Thyroid gland (tissue), 4 donors: Measurements from ENCODE around the gene MYDGF.

Source experiments
- CTCF ChIP-seq, 6 experiments: fragments of 200-600 bp in 3 of 6; fragments of 450-650 bp in 3 of 6; sonication (generic) in 3 of 6; IDR thresholded peaks; one replicate each; pipeline ENCODE4 v1.5.1; 2016 to 2019; ENCODE audit warnings: antibody characterized with exemption in 6 of 6, mild to moderate bottlenecking in 2 of 6, inconsistent platforms in 1 of 6, moderate library complexity in 1 of 6
- POLR2A ChIP-seq, 2 donors: fragments of 450-650 bp; IDR thresholded peaks; one replicate each; pipeline ENCODE4 v1.6.1; 2017; ENCODE audit warnings: antibody characterized with exemption in 2 of 2, mild to moderate bottlenecking in 2 of 2, moderate library complexity in 1 of 2

DNA sequence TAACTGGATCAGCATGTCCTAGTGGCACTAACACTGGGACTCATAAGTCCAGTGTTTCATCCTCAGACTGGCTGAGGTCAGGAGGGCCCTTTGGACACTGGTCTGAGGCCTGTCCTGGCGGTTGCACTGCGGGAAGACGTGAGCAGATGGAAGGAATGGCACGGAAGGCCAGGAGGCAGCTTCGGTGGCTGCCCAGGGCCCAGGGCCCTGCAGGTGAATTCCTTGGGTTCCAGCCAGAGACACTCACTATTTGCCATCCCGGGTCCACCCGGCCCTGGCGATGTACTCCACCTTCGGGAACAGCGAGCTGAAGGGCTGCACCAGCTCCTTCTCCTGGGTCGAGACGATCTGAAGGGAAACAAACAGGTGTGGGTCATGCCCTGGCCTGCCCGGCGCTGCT lies 27.2 kb upstream of the MYDGF start:
- no peak for TF ChIP-seq CTCF (IDR thresholded peaks at IDR 0.05)
- TF ChIP-seq POLR2A (IDR thresholded peaks at IDR 0.05), result no peak
